AG04450 (cell line): Measurements from ENCODE around the gene ST8SIA4. TPM values are rescaled to one million over a fixed set of nuclear protein-coding genes. Genes with fewer than 3 reads are reported as not detected.

Experiments
- CTCF ChIA-PET: fragments of 300-600, 350-600 bp; formaldehyde crosslinking; extraction: SDS; loops from one replicate; lab custom pipeline; 2022; ENCODE audit warnings: antibody characterized with exemption, inconsistent platforms; lab: Charles Lee
- POLR2A ChIA-PET: fragments of 350-600 bp; formaldehyde crosslinking; extraction: SDS; loops from one replicate; lab custom pipeline; 2021; ENCODE audit warnings: antibody characterized with exemption, inconsistent platforms; lab: Yijun Ruan, JAX
- DNase-seq: peaks from one replicate; pipeline ENCODE4 v3.0.0-alpha.2; 2011; ENCODE audit warnings: low read depth, low spot score
- H3K27ac ChIP-seq: one replicate; pipeline ENCODE4 v1.5.1; 2012; ENCODE audit warnings: low read depth, low read length, control low read depth
- H3K27me3 ChIP-seq: one replicate; pipeline ENCODE4 v1.6.0; 2012; ENCODE audit warnings: low read length; ENCODE audit not compliant: control insufficient read depth, insufficient read depth
- H3K4me3 ChIP-seq: 2 replicates; pipeline ENCODE4 v1.5.1; 2011; ENCODE audit warnings: mild to moderate bottlenecking, low read depth, low read length, control low read depth
- H3K9me3 ChIP-seq: 2 replicates; pipeline ENCODE4 v1.5.1; 2012; ENCODE audit warnings: low read length; ENCODE audit not compliant: control insufficient read depth, insufficient read depth
- CTCF ChIP-seq: IDR thresholded peaks from 2 replicates; pipeline ENCODE4 v1.5.1; 2011; ENCODE audit warnings: low read depth, low read length, control low read depth, inconsistent platforms
- polyA plus RNA-seq: library from polyadenylated mRNA; depleted of rRNA; stranded (reverse); fragments of >200 nt; gene quantifications from 2 replicates; pipeline ENCODE4 v1.2.3, GENCODE V29; 2011

ST8SIA4 gene
- polyA plus RNA-seq, 1 experiment, result 0.02 TPM

DNA sequence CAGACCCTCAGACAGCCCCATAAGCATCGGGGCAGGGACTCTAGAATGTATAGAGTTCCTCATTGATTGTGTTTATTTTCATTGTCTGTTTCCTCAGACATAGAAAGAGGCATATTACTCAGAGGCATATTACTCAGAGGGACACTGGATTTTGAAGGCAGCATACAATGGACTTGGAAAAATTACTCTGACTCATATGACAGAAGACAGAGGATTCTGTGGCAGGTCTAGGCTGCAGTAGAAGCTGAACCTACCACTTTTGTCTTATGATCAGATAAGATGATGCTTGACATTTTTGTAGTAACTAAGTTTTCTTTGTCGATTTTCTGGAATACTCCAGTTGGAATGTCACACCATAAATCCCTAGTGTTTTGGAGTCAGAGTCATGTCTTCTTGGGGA is 105.2 kb downstream of the ST8SIA4 start:
- POLR2A ChIA-PET, result no interaction called here
- CTCF ChIA-PET, result interaction anchor here (1.3 kb wide), 1 partner anchor 9 kb away, joined by 3 read pairs; no protein-coding TSS in a partner anchor
- Histone ChIP-seq H3K9me3 (peaks cover 14% of the 10 kb centered on the region), H3K27me3 (no peaks in the 10 kb centered on the region), H3K4me3 (no peak overlapping the region), H3K27ac (no peak overlapping the region)
- DNase-seq, result no peak
- TF ChIP-seq CTCF, result no peak

- H3K27me3 ChIP-seq, result no peaks in the 10 kb centered on the region
- no peak for TF ChIP-seq CTCF
- H3K27ac ChIP-seq, result no peak overlapping the region
- ChIA-PET CTCF (interaction anchor here (1.2 kb wide), 1 partner anchor 16 kb away, joined by 3 read pairs; no protein-coding TSS in a partner anchor), POLR2A (no interaction called here)
- DNase-seq, result no peak
- H3K9me3 ChIP-seq, result peaks cover 14% of the 10 kb centered on the region
- H3K4me3 ChIP-seq, result no peak overlapping the region
Measured at GRCh38 chr5:100796851-100797250, 106.2 kb downstream of the ST8SIA4 start.

DNA sequence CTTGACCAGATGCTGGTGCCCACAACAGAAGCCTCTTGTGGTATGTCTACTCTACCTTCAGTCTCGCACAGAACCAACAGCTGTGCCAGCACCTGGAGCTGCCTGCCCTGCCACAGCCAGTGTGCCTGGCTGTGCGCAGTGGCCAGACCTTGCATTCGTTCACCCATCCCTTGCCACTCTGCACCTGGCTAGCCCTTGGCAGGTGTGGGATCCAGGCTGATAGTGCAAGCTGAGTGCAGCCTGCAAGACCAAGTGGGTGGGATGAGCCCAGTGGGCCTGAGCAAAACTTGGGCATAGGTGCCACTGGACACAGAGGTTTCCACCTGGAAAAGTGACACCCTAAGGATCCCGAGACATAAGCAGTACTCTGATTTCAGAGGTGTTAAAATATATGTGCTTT is 108.2 kb downstream of the ST8SIA4 start:
- CTCF ChIA-PET, result no interaction called here
- Histone ChIP-seq H3K27ac (no peak overlapping the region), H3K27me3 (no peaks in the 10 kb centered on the region), H3K9me3 (peaks cover 14% of the 10 kb centered on the region), H3K4me3 (no peak overlapping the region)
- DNase-seq, result no peak
- TF ChIP-seq CTCF, result no peak
- POLR2A ChIA-PET, result no interaction called here

DNA sequence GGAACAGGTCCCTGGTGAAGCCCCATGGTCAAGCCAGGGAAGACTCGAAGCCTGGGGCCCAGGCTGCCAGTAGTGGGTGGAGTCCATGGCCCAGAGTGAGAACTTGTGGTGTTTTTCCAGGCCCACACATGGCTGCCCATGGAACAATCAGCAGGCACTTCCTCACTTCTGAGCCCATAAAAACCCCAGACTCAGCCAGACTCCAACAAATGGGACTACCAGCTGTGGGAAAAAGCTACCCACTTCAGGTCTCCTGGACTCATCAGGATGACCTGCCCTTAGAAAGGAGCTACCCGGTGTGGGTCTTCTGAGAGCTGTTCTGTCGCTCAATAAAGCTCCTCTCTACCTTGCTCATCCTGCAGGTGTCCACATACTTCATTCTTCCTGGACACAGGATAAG is 108.9 kb downstream of the ST8SIA4 start:
- Histone ChIP-seq H3K27ac (no peak overlapping the region), H3K4me3 (no peak overlapping the region), H3K27me3 (no peaks in the 10 kb centered on the region), H3K9me3 (peaks cover 14% of the 10 kb centered on the region)
- ChIA-PET CTCF (no interaction called here), POLR2A (no interaction called here)
- no peak for TF ChIP-seq CTCF
- DNase-seq, result no peak

- CTCF ChIA-PET, result interaction anchor here (1.0 kb wide), 1 partner anchor 10 kb away, joined by 4 read pairs; no protein-coding TSS in a partner anchor
Measured at GRCh38 chr5:100792781-100793180, 110.3 kb downstream of the ST8SIA4 start.

More at GRCh38 chr5:100792781-100793180, 110.3 kb downstream of the ST8SIA4 start:
- Histone ChIP-seq H3K9me3 (peaks cover 14% of the 10 kb centered on the region), H3K4me3 (no peak overlapping the region), H3K27ac (no peak overlapping the region), H3K27me3 (no peaks in the 10 kb centered on the region)
- POLR2A ChIA-PET, result no interaction called here
- TF ChIP-seq CTCF, result no peak
- DNase-seq, result no peak
